Measurements from ENCODE around the gene SLC43A3. TPM values are rescaled to one million over a fixed set of nuclear protein-coding genes. Genes with fewer than 3 reads are reported as not detected.

The SLC43A3 gene
- total RNA-seq, 2 experiments from 2014 or later, result 41.3 to 62.1 TPM

DNA sequence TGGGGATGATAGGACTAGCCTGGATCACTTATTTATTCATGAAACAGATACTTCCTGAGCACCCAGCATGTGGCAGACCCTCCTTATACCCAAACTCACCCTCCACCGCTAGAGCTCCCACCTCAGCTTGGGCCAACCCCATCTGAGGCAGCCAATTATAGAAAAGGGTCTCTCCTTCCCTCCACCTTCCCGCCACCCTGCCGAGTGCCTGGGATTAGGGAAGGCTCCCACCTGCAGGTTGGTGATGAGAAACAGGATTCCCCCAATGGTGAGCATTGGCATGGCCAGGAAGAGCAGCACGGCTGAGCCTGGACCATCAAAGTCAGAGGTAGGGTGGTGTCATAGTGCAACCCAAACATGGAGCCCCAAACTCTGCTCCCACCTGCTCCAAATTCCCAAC lies 5.9 kb downstream of the SLC43A3 start:
- Histone ChIP-seq H3K4me1 (ENCODE audit: insufficient read depth, low read length, poor library complexity, severe bottlenecking) (peaks cover 16% of the 10 kb centered on the region), H3K79me2 (ENCODE audit: insufficient read depth, low read depth, low read length) (peaks cover 17% of the 10 kb centered on the region; the same call in 1 of the 2 replicates), H3K9me2 (ENCODE audit: insufficient read depth, low read length) (no peaks in the 10 kb centered on the region), H3K27ac (ENCODE audit: low read depth, low read length, poor library complexity, severe bottlenecking) (no peak overlapping the region), H3K9me3 (ENCODE audit: low read length) (no peaks in the 10 kb centered on the region), H3K4me3 (ENCODE audit: low read depth, low read length, poor library complexity, severe bottlenecking) (no peak overlapping the region), H4K20me1 (ENCODE audit: insufficient read depth, low read length) (no peaks in the 10 kb centered on the region), H3K4me2 (ENCODE audit: low read length) (no peak overlapping the region), H2AFZ (ENCODE audit: low read length) (no peak overlapping the region), H3K36me3 (ENCODE audit: insufficient read depth, low read length) (peaks cover 95% of the 10 kb centered on the region)
- POLR2A ChIA-PET, result interaction anchor here (0.5 kb wide), 1 partner anchor 10 kb away, joined by 4 read pairs; no protein-coding TSS in a partner anchor
- CTCF ChIA-PET (ENCODE audit: unreplicated experiment), result no interaction called here
- TF ChIP-seq, protein P1, sequence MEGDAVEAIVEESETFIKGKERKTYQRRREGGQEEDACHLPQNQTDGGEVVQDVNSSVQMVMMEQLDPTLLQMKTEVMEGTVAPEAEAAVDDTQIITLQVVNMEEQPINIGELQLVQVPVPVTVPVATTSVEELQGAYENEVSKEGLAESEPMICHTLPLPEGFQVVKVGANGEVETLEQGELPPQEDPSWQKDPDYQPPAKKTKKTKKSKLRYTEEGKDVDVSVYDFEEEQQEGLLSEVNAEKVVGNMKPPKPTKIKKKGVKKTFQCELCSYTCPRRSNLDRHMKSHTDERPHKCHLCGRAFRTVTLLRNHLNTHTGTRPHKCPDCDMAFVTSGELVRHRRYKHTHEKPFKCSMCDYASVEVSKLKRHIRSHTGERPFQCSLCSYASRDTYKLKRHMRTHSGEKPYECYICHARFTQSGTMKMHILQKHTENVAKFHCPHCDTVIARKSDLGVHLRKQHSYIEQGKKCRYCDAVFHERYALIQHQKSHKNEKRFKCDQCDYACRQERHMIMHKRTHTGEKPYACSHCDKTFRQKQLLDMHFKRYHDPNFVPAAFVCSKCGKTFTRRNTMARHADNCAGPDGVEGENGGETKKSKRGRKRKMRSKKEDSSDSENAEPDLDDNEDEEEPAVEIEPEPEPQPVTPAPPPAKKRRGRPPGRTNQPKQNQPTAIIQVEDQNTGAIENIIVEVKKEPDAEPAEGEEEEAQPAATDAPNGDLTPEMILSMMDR (conservative IDR thresholded peaks at IDR 0.05; ENCODE audit: low read length), result no peak
- no peak for TF ChIP-seq EZH2phosphoT487 (IDR thresholded peaks at IDR 0.05; ENCODE audit: borderline replicate concordance, low read depth, low read length)
- intact Hi-C loops (cut with micrococcal nuclease; ENCODE audit: unreplicated experiment), result no loop called here
- no TSS peak for BruUV-seq (replicated peaks)
- DNase-seq (ENCODE audit: low spot score), result no peak

DNA sequence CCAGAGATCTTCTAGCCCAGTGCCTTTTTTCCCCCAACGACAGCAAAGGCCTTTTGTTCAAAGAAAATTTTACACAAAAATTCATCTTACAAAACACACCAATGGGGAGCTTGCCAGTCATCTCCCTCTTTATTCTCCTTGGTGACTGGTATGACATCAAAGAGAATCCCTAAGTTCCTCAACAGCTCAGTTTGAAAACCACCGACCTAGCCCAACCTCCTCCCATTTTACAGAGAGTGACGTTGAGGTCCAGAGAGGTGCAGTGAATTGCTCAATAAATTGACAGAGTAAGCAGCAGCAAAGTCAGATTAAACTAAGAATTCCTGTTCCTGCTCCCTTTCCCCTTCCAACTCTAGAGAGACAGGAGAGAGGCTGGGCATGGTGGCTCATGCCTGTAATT lies 7.8 kb downstream of the SLC43A3 start:
- no peak for DNase-seq (ENCODE audit: low spot score)
- intact Hi-C loops (cut with micrococcal nuclease; ENCODE audit: unreplicated experiment), result no loop called here
- no peak overlapping the region for H2AFZ ChIP-seq (ENCODE audit: low read length)

DNA sequence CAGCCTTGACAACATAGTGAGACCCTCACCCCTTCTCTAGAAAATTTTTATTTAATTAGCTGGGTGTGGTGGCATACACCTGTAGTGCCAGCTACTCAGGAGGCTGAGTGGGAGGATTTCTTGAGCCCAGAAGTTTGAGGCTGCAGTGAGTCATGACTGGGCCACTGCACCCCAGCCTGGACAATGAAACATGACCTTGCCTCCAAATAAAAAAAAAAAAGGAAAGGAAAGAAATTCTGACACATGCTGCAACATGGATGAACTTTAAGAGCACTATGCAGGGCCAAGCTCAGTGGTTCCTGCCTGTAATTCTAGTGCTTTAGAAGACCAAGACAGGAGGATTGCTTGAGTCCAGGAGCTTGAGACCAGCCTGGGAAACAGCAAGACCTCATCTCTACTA lies 8.8 kb downstream of the SLC43A3 start:
- intact Hi-C loops (cut with micrococcal nuclease; ENCODE audit: unreplicated experiment), result no loop called here
- Histone ChIP-seq H3K9me3 (ENCODE audit: low read length) (no peaks in the 10 kb centered on the region), H4K20me1 (ENCODE audit: insufficient read depth, low read length) (no peaks in the 10 kb centered on the region), H3K27ac (ENCODE audit: low read depth, low read length, poor library complexity, severe bottlenecking) (no peak overlapping the region), H3K9me2 (ENCODE audit: insufficient read depth, low read length) (no peaks in the 10 kb centered on the region), H2AFZ (ENCODE audit: low read length) (no peak overlapping the region), H3K79me2 (ENCODE audit: insufficient read depth, low read depth, low read length) (no peaks in the 10 kb centered on the region), H3K36me3 (ENCODE audit: insufficient read depth, low read length) (peaks cover 97% of the 10 kb centered on the region), H3K4me1 (ENCODE audit: insufficient read depth, low read length, poor library complexity, severe bottlenecking) (no peaks in the 10 kb centered on the region), H3K4me3 (ENCODE audit: low read depth, low read length, poor library complexity, severe bottlenecking) (no peak overlapping the region), H3K4me2 (ENCODE audit: low read length) (no peak overlapping the region)
- no peak for DNase-seq (ENCODE audit: low spot score)
- TF ChIP-seq, protein P1 (conservative IDR thresholded peaks at IDR 0.05; ENCODE audit: low read length), result no peak
- TF ChIP-seq EZH2phosphoT487 (IDR thresholded peaks at IDR 0.05; ENCODE audit: borderline replicate concordance, low read depth, low read length), result no peak
- no TSS peak for BruUV-seq (replicated peaks)
- ChIA-PET CTCF (ENCODE audit: unreplicated experiment) (no interaction called here), POLR2A (interaction anchor here (1.4 to 1.6 kb wide), 2 partner anchors 8 to 11 kb away, joined by 3 to 7 read pairs; partner anchors contain the start of gene SLC43A3)

More for the DNA sequence above, 7.8 kb downstream of the SLC43A3 start:
- no TSS peak for BruUV-seq (replicated peaks)
- Histone ChIP-seq H3K4me3 (ENCODE audit: low read depth, low read length, poor library complexity, severe bottlenecking) (no peak overlapping the region), H4K20me1 (ENCODE audit: insufficient read depth, low read length) (no peaks in the 10 kb centered on the region), H3K9me2 (ENCODE audit: insufficient read depth, low read length) (no peaks in the 10 kb centered on the region), H3K4me1 (ENCODE audit: insufficient read depth, low read length, poor library complexity, severe bottlenecking) (peaks cover 2% of the 10 kb centered on the region), H3K27ac (ENCODE audit: low read depth, low read length, poor library complexity, severe bottlenecking) (no peak overlapping the region), H3K79me2 (ENCODE audit: insufficient read depth, low read depth, low read length) (no peaks in the 10 kb centered on the region), H3K36me3 (ENCODE audit: insufficient read depth, low read length) (peaks cover 96% of the 10 kb centered on the region), H3K4me2 (ENCODE audit: low read length) (no peak overlapping the region), H3K9me3 (ENCODE audit: low read length) (no peaks in the 10 kb centered on the region)
- ChIA-PET CTCF (ENCODE audit: unreplicated experiment) (no interaction called here), POLR2A (interaction anchor here (0.6 to 0.7 kb wide), 3 partner anchors 89 to 97 kb away, joined by 3 to 4 read pairs (median 3); no protein-coding TSS in a partner anchor)
- TF ChIP-seq EZH2phosphoT487 (IDR thresholded peaks at IDR 0.05; ENCODE audit: borderline replicate concordance, low read depth, low read length), result no peak
- TF ChIP-seq, protein P1 (conservative IDR thresholded peaks at IDR 0.05; ENCODE audit: low read length), result no peak
